Measurements from ENCODE around the gene ATP8A2.

The ATP8A2 gene

GRCh38 chr13:26012995-26013394 is 641.2 kb downstream of the ATP8A2 start:
- no peak for DNase-seq (ENCODE audit: low read depth in 3 of 3)

GRCh38 chr13:26015271-26016125 is 643.7 kb downstream of the ATP8A2 start:
- DNase-seq (ENCODE audit: low read depth in 3 of 3), result no peak

- no peak for DNase-seq (ENCODE audit: low read depth in 3 of 3)
Measured at GRCh38 chr13:26016189-26016588, 644.4 kb downstream of the ATP8A2 start.

GRCh38 chr13:26017196-26017921 is 645.6 kb downstream of the ATP8A2 start:
- DNase-seq (ENCODE audit: low read depth in 3 of 3), result no peak

GRCh38 chr13:26017932-26018665 is 646.3 kb downstream of the ATP8A2 start:
- no peak for DNase-seq (ENCODE audit: low read depth in 3 of 3)

- DNase-seq (ENCODE audit: low read depth in 3 of 3), result no peak
Measured at GRCh38 chr13:26019251-26019650, 647.5 kb downstream of the ATP8A2 start.

- DNase-seq (ENCODE audit: low read depth in 3 of 3), result no peak
Measured at GRCh38 chr13:26019881-26020870, 648.4 kb downstream of the ATP8A2 start.

GRCh38 chr13:26020891-26021290 is 649.1 kb downstream of the ATP8A2 start:
- no peak for DNase-seq (ENCODE audit: low read depth in 3 of 3)

GRCh38 chr13:26021516-26021915 is 649.7 kb downstream of the ATP8A2 start:
- no peak for DNase-seq (ENCODE audit: low read depth in 3 of 3)

- DNase-seq (ENCODE audit: low read depth in 3 of 3), result no peak
Measured at GRCh38 chr13:26021956-26022355, 650.2 kb downstream of the ATP8A2 start.

- no peak for DNase-seq (ENCODE audit: low read depth in 3 of 3)
Measured at GRCh38 chr13:26022538-26023292, 650.9 kb downstream of the ATP8A2 start.

- DNase-seq (ENCODE audit: low read depth in 3 of 3), result no peak
Measured at GRCh38 chr13:26024558-26024957, 652.8 kb downstream of the ATP8A2 start.

GRCh38 chr13:26025196-26025595 is 653.4 kb downstream of the ATP8A2 start:
- DNase-seq (ENCODE audit: low read depth in 3 of 3), result no peak

GRCh38 chr13:26025771-26026170 is 654.0 kb downstream of the ATP8A2 start:
- DNase-seq (ENCODE audit: low read depth in 3 of 3), result no peak

- no peak for DNase-seq (ENCODE audit: low read depth in 3 of 3)
Measured at GRCh38 chr13:26026211-26026610, 654.4 kb downstream of the ATP8A2 start.

GRCh38 chr13:26029581-26030136 is 657.9 kb downstream of the ATP8A2 start:
- DNase-seq (ENCODE audit: low read depth in 3 of 3), result no peak

- no peak for DNase-seq (ENCODE audit: low read depth in 3 of 3)
Measured at GRCh38 chr13:26030331-26030730, 658.6 kb downstream of the ATP8A2 start.

GRCh38 chr13:26034018-26034417 is 662.2 kb downstream of the ATP8A2 start:
- no peak for DNase-seq (ENCODE audit: low read depth in 3 of 3)

GRCh38 chr13:26036383-26036782 is 664.6 kb downstream of the ATP8A2 start:
- no peak for DNase-seq (ENCODE audit: low read depth in 3 of 3)

- no peak for DNase-seq (ENCODE audit: low read depth in 3 of 3)
Measured at GRCh38 chr13:26037302-26037701, 665.5 kb downstream of the ATP8A2 start.
